Endothelial cell of umbilical vein (primary cell): Measurements from ENCODE around the gene ULBP2. TPM values are rescaled to one million over a fixed set of nuclear protein-coding genes. Genes with fewer than 3 reads are reported as not detected.

Experiments used
- BruUV-seq: library from RNA; stranded (reverse); fragments of 400-500 nt; replicated peaks from 2 replicates; lab custom pipeline; 2021; lab: Mats Ljungman, UMichigan
- CTCF ChIA-PET: fragments of 300-600, 350-600 bp; sonication (Branson Sonifier 250); formaldehyde crosslinking; loops from one replicate; lab custom pipeline; 2021; ENCODE audit warnings: antibody characterized with exemption, inconsistent platforms; lab: Charles Lee
- POLR2A ChIA-PET: fragments of 300-600, 350-600 bp; sonication (Branson Sonifier 250); formaldehyde crosslinking; loops from one replicate; lab custom pipeline; 2021; ENCODE audit warnings: antibody characterized with exemption, inconsistent platforms; lab: Charles Lee
- DNase-seq: peaks from one replicate; pipeline ENCODE4 v3.0.0-alpha.2; 2011; ENCODE audit warnings: low read depth, low spot score
- FAIRE-seq: peaks from 2 replicates; lab custom pipeline; 2011; peaks lifted over from hg19 to GRCh38; lab: Jason Lieb, UNC
- H2AFZ ChIP-seq: 2 replicates; pipeline ENCODE4 v1.6.0; 2012; ENCODE audit warnings: low read depth, low read length, control low read depth, inconsistent platforms
- H3K27ac ChIP-seq: 2 replicates; pipeline ENCODE4 v1.5.1; 2011; ENCODE audit warnings: low read depth, mild to moderate bottlenecking, control low read depth, low read length, moderate library complexity; ENCODE audit not compliant: insufficient read depth
- H3K27me3 ChIP-seq, 2 experiments: 2 replicates each; pipeline versions ENCODE4 v1.6.0 to v1.6.1; 2011; ENCODE audit warnings: low read length in 2 of 2, mixed read lengths in 1 of 2; ENCODE audit not compliant: control insufficient read depth in 2 of 2, insufficient read depth in 2 of 2
- H3K36me3 ChIP-seq, 2 experiments: 2 replicates in 1 of 2; 3 replicates in 1 of 2; pipeline ENCODE4 v1.5.1; 2011; ENCODE audit warnings: low read length in 2 of 2, mild to moderate bottlenecking in 1 of 2, moderate library complexity in 1 of 2; ENCODE audit not compliant: control insufficient read depth in 2 of 2, insufficient read depth in 2 of 2; ENCODE audit errors: extremely low read depth in 1 of 2
- H3K4me1 ChIP-seq: 3 replicates; pipeline ENCODE4 v1.5.1; 2011; ENCODE audit warnings: mild to moderate bottlenecking, low read length; ENCODE audit not compliant: control insufficient read depth, insufficient read depth; ENCODE audit errors: extremely low read depth
- H3K4me2 ChIP-seq: 2 replicates; pipeline ENCODE4 v1.6.1; 2011; ENCODE audit warnings: low read length, control low read depth, mixed read lengths; ENCODE audit not compliant: insufficient read depth
- H3K4me3 ChIP-seq, 3 experiments: fragments of 200-600 bp in 1 of 3; sonication (generic), shearing (Covaris generic) in 1 of 3; replicated peaks in 1 of 3; 2 replicates each; pipeline ENCODE4 v1.5.1; 2011 to 2016; ENCODE audit warnings: control low read depth in 3 of 3, low read length in 3 of 3, mild to moderate bottlenecking in 2 of 3, inconsistent platforms in 1 of 3, low read depth in 1 of 3, moderate library complexity in 1 of 3; ENCODE audit not compliant: insufficient read depth in 1 of 3
- H3K79me2 ChIP-seq: 2 replicates; pipeline ENCODE4 v1.6.0; 2012; ENCODE audit warnings: low read length, inconsistent platforms; ENCODE audit not compliant: control insufficient read depth, insufficient read depth
- H3K9ac ChIP-seq: replicated peaks from 2 replicates; pipeline ENCODE3; 2011; ENCODE audit warnings: low read length, control low read depth; ENCODE audit not compliant: insufficient read depth; ENCODE audit errors: extremely low read depth
- H3K9me1 ChIP-seq: replicated peaks from 3 replicates; pipeline ENCODE4 v1.6.0; 2011; ENCODE audit warnings: mild to moderate bottlenecking, low read length; ENCODE audit not compliant: control insufficient read depth, insufficient read depth; ENCODE audit errors: extremely low read depth
- H3K9me3 ChIP-seq: replicated peaks from 2 replicates; pipeline ENCODE4 v1.5.1; 2012; ENCODE audit warnings: low read length, inconsistent platforms; ENCODE audit not compliant: control insufficient read depth, insufficient read depth
- H4K20me1 ChIP-seq: replicated peaks from 2 replicates; pipeline ENCODE3; 2011; ENCODE audit warnings: mild to moderate bottlenecking, low read length; ENCODE audit not compliant: control insufficient read depth, insufficient read depth; ENCODE audit errors: extremely low read depth
- EZH2 ChIP-seq: IDR thresholded peaks from 2 replicates; pipeline ENCODE4 v1.6.1; 2012; ENCODE audit warnings: borderline replicate concordance, low read depth, mild to moderate bottlenecking, moderate library complexity, low read length, inconsistent platforms; ENCODE audit not compliant: severe bottlenecking
- FOS ChIP-seq: IDR thresholded peaks from 2 replicates; pipeline ENCODE4 v1.6.1; 2011; ENCODE audit warnings: mild to moderate bottlenecking, low read length, moderate library complexity, borderline replicate concordance; ENCODE audit not compliant: insufficient read depth
- GATA2 ChIP-seq: IDR thresholded peaks from 2 replicates; pipeline ENCODE4 v1.7.0; 2011; ENCODE audit warnings: low read depth, mild to moderate bottlenecking, moderate library complexity, mixed read lengths, low read length; ENCODE audit not compliant: insufficient read length, insufficient read depth
- JUN ChIP-seq: IDR thresholded peaks from 2 replicates; pipeline ENCODE4 v1.6.1; 2011; ENCODE audit warnings: borderline replicate concordance, low read depth; ENCODE audit not compliant: insufficient read length, insufficient read depth
- MYC ChIP-seq: IDR thresholded peaks from one replicate; pipeline ENCODE4 v1.6.1; 2011; ENCODE audit warnings: mild to moderate bottlenecking, low read depth, low read length
- POLR2A ChIP-seq: IDR thresholded peaks from 2 replicates; pipeline ENCODE4 v1.6.1; 2012; ENCODE audit warnings: low read depth, mild to moderate bottlenecking, control low read depth, low read length
- POLR2AphosphoS5 ChIP-seq: IDR thresholded peaks from 2 replicates; pipeline ENCODE4 v1.6.1; 2012; ENCODE audit warnings: low read depth, mild to moderate bottlenecking, control low read depth, low read length, moderate library complexity; ENCODE audit not compliant: insufficient read depth
- dilution Hi-C: fragments of 300-500 bp; cut with MboI; formaldehyde crosslinking; loops from one replicate; pipeline ENCODE4 v1.15.0; 2019; ENCODE audit warnings: low sequenced_read_pairs; ENCODE audit not compliant: extremely low pct_ligation_motif_present
- intact Hi-C: fragments of 100-400 bp; cut with micrococcal nuclease; formaldehyde crosslinking; loops from one replicate; pipeline ENCODE4 v1.10.0; 2022
- polyA plus RNA-seq, 4 experiments: library from polyadenylated mRNA; depleted of rRNA in 3 of 4; stranded (reverse) in 3 of 4; unstranded in 1 of 4; fragments of >200 nt; gene quantifications; 2 replicates each; pipeline versions ENCODE4 v1.2.1 to v1.2.3, GENCODE V29; 2011 to 2012; ENCODE audit warnings: missing spikeins in 1 of 4
- total RNA-seq: library from RNA; stranded (reverse); gene quantifications from 2 replicates; pipeline ENCODE4 v1.2.3, GENCODE V29; 2021
- TF ChIP-seq, protein P1 (sequence below): IDR thresholded peaks from 2 replicates; pipeline ENCODE4 v1.6.1; 2011; ENCODE audit not compliant: insufficient read depth, insufficient read length
- TF ChIP-seq, protein P2 (sequence below), 2 donors: IDR thresholded peaks; 1 replicate in 1 of 2; 2 replicates in 1 of 2; pipeline ENCODE4 v1.5.1; 2011; ENCODE audit warnings: low read length in 2 of 2, mild to moderate bottlenecking in 2 of 2, moderate library complexity in 2 of 2, control low read depth in 1 of 2, inconsistent platforms in 1 of 2, low read depth in 1 of 2; ENCODE audit not compliant: insufficient read depth in 1 of 2; ENCODE audit errors: extremely low read depth in 1 of 2

The ULBP2 gene
- total and polyA plus RNA-seq, 2 donors (not counting 3 experiments of a cell fraction or from before 2014, with no cell fraction given): 7.0 to 22.8 TPM

DNA sequence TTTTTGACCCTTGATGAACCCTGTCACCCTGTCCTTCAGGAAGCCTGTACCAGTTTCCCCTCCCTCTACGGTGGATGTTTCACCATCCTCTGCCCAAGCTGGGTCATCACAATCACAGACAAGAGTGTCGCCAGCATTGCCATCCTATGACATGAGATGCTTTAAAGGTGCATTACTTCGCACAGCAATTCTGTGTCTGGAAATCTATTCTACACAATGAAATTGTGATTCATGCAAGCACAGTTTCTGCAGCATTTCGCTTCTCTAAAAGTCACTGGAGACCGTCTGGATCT, 2.5 kb upstream of the ULBP2 start:
- no peaks in the 10 kb centered on the region for H3K36me3 ChIP-seq
- H2AFZ ChIP-seq: no peak overlapping the region
- intact Hi-C loops: no loop called here
- ChIA-PET CTCF (interaction anchor here (1.2 kb wide), 1 partner anchor 77 kb away, joined by 5 read pairs; no protein-coding TSS in a partner anchor), POLR2A (no interaction called here)
- H3K4me3 ChIP-seq: no peak overlapping the region
- H3K9me3 ChIP-seq: no peaks in the 10 kb centered on the region
- FAIRE-seq: no peak
- H3K27ac ChIP-seq: no peak overlapping the region
- dilution Hi-C loops: no loop called here
- BruUV-seq: no TSS peak
- H3K9me1 ChIP-seq: no peaks in the 10 kb centered on the region
- H3K27me3 ChIP-seq: peaks cover 49 to 60% of the 10 kb centered on the region in 2 experiments
- H4K20me1 ChIP-seq: no peaks in the 10 kb centered on the region
- DNase-seq: no peak
- H3K4me1 ChIP-seq: peaks cover 14% of the 10 kb centered on the region
- TF ChIP-seq POLR2A (no peak), FOS (no peak), POLR2AphosphoS5 (no peak), GATA2 (no peak), JUN (no peak), MYC (no peak), EZH2 (no peak)
- TF ChIP-seq, protein P1, sequence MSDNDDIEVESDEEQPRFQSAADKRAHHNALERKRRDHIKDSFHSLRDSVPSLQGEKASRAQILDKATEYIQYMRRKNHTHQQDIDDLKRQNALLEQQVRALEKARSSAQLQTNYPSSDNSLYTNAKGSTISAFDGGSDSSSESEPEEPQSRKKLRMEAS: no peak
- TF ChIP-seq, protein P2, sequence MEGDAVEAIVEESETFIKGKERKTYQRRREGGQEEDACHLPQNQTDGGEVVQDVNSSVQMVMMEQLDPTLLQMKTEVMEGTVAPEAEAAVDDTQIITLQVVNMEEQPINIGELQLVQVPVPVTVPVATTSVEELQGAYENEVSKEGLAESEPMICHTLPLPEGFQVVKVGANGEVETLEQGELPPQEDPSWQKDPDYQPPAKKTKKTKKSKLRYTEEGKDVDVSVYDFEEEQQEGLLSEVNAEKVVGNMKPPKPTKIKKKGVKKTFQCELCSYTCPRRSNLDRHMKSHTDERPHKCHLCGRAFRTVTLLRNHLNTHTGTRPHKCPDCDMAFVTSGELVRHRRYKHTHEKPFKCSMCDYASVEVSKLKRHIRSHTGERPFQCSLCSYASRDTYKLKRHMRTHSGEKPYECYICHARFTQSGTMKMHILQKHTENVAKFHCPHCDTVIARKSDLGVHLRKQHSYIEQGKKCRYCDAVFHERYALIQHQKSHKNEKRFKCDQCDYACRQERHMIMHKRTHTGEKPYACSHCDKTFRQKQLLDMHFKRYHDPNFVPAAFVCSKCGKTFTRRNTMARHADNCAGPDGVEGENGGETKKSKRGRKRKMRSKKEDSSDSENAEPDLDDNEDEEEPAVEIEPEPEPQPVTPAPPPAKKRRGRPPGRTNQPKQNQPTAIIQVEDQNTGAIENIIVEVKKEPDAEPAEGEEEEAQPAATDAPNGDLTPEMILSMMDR (IDR thresholded peaks at IDR 0.05; ENCODE audit: extremely low read depth in 1 of 2, insufficient read depth in 1 of 2, low read depth in 1 of 2, low read length in 2 of 2): no peak
- no peak overlapping the region for H3K4me2 ChIP-seq
- H3K79me2 ChIP-seq: no peaks in the 10 kb centered on the region
- no peak overlapping the region for H3K9ac ChIP-seq
